Uterus (tissue), 4 donors: ENCODE data around the gene PARP1. TPM values are rescaled to one million over a fixed set of nuclear protein-coding genes. Genes with fewer than 3 reads are reported as not detected.

Experiments
- DNase-seq, 2 donors: peaks; one replicate each; pipeline ENCODE4 v3.0.0-alpha.2; 2019 to 2020
- H3K27ac ChIP-seq, 2 donors: fragments of 200-600 bp; sonication (generic); 1 replicate in 1 of 2; 2 replicates in 1 of 2; pipeline ENCODE4 v1.5.1; 2016 to 2018
- H3K27me3 ChIP-seq, 2 donors: fragments of 200-600 bp; sonication (generic); one replicate each; pipeline ENCODE4 v1.5.1; 2018 to 2019; ENCODE audit warnings: control low read depth in 1 of 2
- H3K36me3 ChIP-seq, 2 donors: fragments of 200-600 bp; sonication (generic); one replicate each; pipeline ENCODE4 v1.5.1; 2019; ENCODE audit warnings: control low read depth in 1 of 2
- H3K4me1 ChIP-seq, 2 donors: fragments of 200-600 bp; sonication (generic); one replicate each; pipeline ENCODE4 v1.5.1; 2018 to 2019; ENCODE audit warnings: control low read depth in 1 of 2
- H3K4me3 ChIP-seq, 2 donors: fragments of 200-600 bp; sonication (generic); 1 replicate in 1 of 2; 2 replicates in 1 of 2; pipeline ENCODE4 v1.5.1; 2018 to 2019; ENCODE audit warnings: mild to moderate bottlenecking in 1 of 2
- H3K9me3 ChIP-seq, 2 donors: fragments of 200-600 bp; sonication (generic); one replicate each; pipeline ENCODE4 v1.5.1; 2019; ENCODE audit warnings: control low read depth in 1 of 2
- CTCF ChIP-seq, 4 experiments: fragments of 200-600 bp in 2 of 4; fragments of 450-650 bp in 2 of 4; sonication (generic) in 2 of 4; IDR thresholded peaks; one replicate each; pipeline ENCODE4 v1.5.1; 2016 to 2019; ENCODE audit warnings: antibody characterized with exemption in 4 of 4, mild to moderate bottlenecking in 2 of 4, moderate library complexity in 1 of 4
- POLR2A ChIP-seq, 2 donors: fragments of 450-650 bp; IDR thresholded peaks; one replicate each; pipeline ENCODE4 v1.6.1; 2016; ENCODE audit warnings: antibody characterized with exemption in 2 of 2, mild to moderate bottlenecking in 1 of 2, moderate library complexity in 1 of 2
- intact Hi-C: fragments of 100-400 bp; cut with DNase I; formaldehyde crosslinking; loops from one replicate; pipeline ENCODE4 v1.15.1; 2023; ENCODE audit warnings: low total_unique reads
- total RNA-seq, 4 donors: library from RNA; depleted of rRNA in 3 of 4; stranded (reverse); fragments of >200 nt in 3 of 4; gene quantifications; one replicate each; pipeline versions ENCODE4 v1.1.0 to v1.2.4, GENCODE V29; 2014 to 2023
- donor health status: DM: yes; HTN: yes; CAD: no.

PARP1 gene
- total RNA-seq, 4 donors from 2014 or later = 17.1 to 147 (median 33.8) TPM

DNA sequence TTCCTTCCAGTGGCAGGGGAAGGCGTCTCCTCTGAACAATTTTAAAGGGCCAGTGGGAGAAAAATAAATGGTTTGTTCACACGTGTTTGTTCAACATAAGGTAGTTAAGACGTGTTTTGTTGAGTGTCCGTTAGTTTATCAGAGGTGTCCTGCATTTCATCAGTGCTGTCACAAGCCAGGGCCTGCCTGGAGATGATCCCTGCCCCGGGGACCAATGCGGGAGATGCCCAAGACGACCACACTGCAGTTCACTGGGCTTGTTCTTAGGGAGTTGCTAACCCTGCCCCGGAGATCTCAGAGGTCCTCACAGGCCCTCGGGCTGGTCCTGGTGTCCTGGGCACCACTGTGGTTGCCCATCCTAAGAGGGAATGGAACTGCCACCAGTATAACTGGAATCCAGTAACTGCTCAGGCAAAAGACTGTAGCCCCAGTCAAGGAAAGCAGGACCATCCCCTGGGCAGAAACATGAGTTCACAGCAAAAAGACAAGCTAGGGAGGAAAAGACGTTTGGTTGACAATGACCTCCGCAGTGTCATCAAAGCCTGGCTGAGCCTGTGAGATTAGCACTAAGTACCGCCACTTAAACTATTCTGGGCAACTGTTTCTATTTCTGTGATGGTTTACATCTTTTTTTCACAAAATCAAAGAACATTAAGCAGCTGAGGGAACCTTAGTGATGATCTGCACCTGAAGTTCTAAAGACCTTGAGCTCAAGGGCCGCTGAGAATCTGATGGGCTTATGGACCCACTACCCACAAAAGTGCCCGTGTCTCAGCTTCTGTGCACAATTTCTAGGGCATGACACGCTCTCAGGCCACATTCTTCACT, 54.0 kb downstream of the PARP1 start:
- H3K4me1 ChIP-seq = no peaks in the 10 kb centered on the region
- DNase-seq = no peak
- no peaks in the 10 kb centered on the region for H3K36me3 ChIP-seq
- H3K27me3 ChIP-seq = no peaks in the 10 kb centered on the region
- intact Hi-C loops = no loop called here
- H3K27ac ChIP-seq = no peak overlapping the region
- H3K4me3 ChIP-seq = no peak overlapping the region
- TF ChIP-seq POLR2A (IDR thresholded peaks at IDR 0.05) = no peak
- no peak for TF ChIP-seq CTCF (IDR thresholded peaks at IDR 0.05)
- H3K9me3 ChIP-seq = no peaks in the 10 kb centered on the region

DNA sequence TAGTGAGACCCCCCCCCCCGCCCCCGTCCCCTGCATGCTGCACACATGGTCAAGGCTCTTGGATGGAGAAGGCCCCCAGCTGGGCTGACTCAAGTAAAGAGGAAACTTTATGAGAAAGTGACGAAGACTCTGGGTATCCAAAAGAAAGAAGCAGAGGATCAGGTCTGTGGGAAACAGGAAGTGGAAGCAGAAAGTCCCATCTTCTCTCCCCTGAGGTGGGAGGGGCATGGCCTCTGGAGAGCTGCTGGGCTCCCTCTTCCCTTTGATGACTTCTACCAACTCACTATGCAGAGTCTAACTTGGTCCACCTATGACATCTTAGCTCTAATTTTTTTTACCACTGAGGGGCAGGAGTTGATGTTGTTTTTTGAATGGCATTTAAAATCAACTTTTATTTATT, 56.2 kb downstream of the PARP1 start:
- Histone ChIP-seq H3K27me3 (no peaks in the 10 kb centered on the region), H3K27ac (no peak overlapping the region), H3K4me3 (no peak overlapping the region), H3K4me1 (no peaks in the 10 kb centered on the region), H3K9me3 (no peaks in the 10 kb centered on the region), H3K36me3 (no peaks in the 10 kb centered on the region)
- TF ChIP-seq CTCF (IDR thresholded peaks at IDR 0.05) = no peak
- TF ChIP-seq POLR2A (IDR thresholded peaks at IDR 0.05) = no peak
- no peak for DNase-seq
- intact Hi-C loops = no loop called here

DNA sequence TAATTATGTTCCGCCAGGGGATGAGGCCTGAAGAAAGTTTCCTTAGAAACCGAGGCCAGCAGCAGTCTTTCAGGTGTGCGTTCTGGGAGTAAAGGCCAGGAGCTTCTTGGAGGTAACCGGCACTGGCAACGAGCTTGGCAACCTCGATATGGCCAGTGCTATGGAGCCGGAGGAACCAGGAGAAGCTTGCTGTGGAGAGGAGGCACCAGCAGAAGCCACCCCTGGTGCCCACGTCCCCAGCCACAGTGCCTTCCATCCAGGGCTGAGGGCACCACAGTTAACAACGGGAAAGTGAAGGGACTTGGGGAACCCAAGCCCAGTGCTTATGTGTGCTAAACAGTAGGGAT, 57.4 kb downstream of the PARP1 start:
- intact Hi-C loops = no loop called here
- H3K36me3 ChIP-seq = no peaks in the 10 kb centered on the region
- H3K4me1 ChIP-seq = no peaks in the 10 kb centered on the region
- TF ChIP-seq CTCF (IDR thresholded peaks at IDR 0.05) = no peak
- no peak for TF ChIP-seq POLR2A (IDR thresholded peaks at IDR 0.05)
- no peak for DNase-seq
- H3K4me3 ChIP-seq = no peak overlapping the region
- H3K27ac ChIP-seq = peak overlapping the region in 1 of 2 donors; percentile 10
- H3K9me3 ChIP-seq = no peaks in the 10 kb centered on the region
- no peaks in the 10 kb centered on the region for H3K27me3 ChIP-seq

DNA sequence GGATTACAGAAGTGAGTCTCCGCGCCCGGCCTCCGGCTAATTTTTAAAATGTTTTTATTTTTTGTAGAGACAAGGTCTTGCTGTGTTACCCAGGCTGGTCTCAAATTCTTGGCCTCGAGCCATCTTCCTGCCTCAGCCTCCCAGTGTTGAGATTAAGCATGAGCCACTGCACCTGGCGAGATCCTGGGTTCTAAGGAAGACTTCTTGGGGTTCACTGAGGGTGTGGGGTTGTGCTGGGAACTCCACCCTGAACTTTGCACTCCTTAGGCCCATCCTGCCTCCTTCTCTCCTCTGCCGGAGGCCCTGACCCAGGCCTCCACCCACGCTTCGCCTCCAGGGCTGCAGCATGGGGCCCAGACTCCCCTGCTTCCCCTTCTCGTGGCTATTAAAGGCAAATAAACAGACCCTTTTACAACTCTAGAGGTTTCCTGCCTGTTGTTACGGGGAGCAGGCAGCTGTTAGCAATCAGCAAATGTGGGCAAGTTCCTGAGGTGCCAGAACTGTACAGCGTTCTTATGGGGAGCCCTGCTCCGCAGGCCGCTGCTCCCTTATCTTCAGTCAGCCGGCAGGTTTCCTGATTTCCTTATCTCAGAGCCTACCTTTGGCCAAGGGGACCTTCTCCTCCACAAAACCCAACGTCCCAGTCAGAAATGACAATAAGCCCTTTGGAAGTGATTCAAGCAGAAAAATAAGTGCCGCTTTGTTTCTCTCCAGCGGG, 57.9 kb downstream of the PARP1 start:
- Histone ChIP-seq H3K27ac (peak overlapping the region in 1 of 2 donors; percentile 10), H3K27me3 (no peaks in the 10 kb centered on the region), H3K36me3 (no peaks in the 10 kb centered on the region), H3K4me1 (no peaks in the 10 kb centered on the region), H3K9me3 (no peaks in the 10 kb centered on the region), H3K4me3 (no peak overlapping the region)
- no peak for DNase-seq
- TF ChIP-seq CTCF (IDR thresholded peaks at IDR 0.05) (no peak), POLR2A (IDR thresholded peaks at IDR 0.05) (no peak)
- intact Hi-C loops = no loop called here

GRCh38 chr1:226349081-226349480, 58.8 kb downstream of the PARP1 start:
- intact Hi-C loops = no loop called here
- Histone ChIP-seq H3K4me1 (no peaks in the 10 kb centered on the region), H3K27ac (no peak overlapping the region), H3K9me3 (no peaks in the 10 kb centered on the region), H3K27me3 (no peaks in the 10 kb centered on the region), H3K4me3 (no peak overlapping the region), H3K36me3 (no peaks in the 10 kb centered on the region)
- DNase-seq = no peak
- TF ChIP-seq POLR2A (IDR thresholded peaks at IDR 0.05) (no peak), CTCF (IDR thresholded peaks at IDR 0.05) (no peak)
